LoVo (cell line): ENCODE data around the gene RRBP1.

Source experiments
- DNase-seq: peaks from one replicate; pipeline ENCODE4 v3.0.0-alpha.2; 2016; ENCODE audit warnings: low spot score

Gene RRBP1

GRCh38 chr20:17634661-17635331 is 47.2 kb downstream of the RRBP1 start:
- no peak for DNase-seq

GRCh38 chr20:17633850-17634500 is 48.1 kb downstream of the RRBP1 start:
- DNase-seq, result no peak

- no peak for DNase-seq
Observed at GRCh38 chr20:17633221-17633849, 48.7 kb downstream of the RRBP1 start.

- no peak for DNase-seq
Observed at GRCh38 chr20:17631576-17632319, 50.3 kb downstream of the RRBP1 start.

- DNase-seq, result no peak
Observed at GRCh38 chr20:17630806-17631195, 51.2 kb downstream of the RRBP1 start.

- no peak for DNase-seq
Observed at GRCh38 chr20:17630151-17630805, 51.8 kb downstream of the RRBP1 start.

- DNase-seq, result no peak
Observed at GRCh38 chr20:17629678-17630089, 52.4 kb downstream of the RRBP1 start.

GRCh38 chr20:17629025-17629424 is 53.0 kb downstream of the RRBP1 start:
- no peak for DNase-seq

- no peak for DNase-seq
Observed at GRCh38 chr20:17628101-17628841, 53.8 kb downstream of the RRBP1 start.

- no peak for DNase-seq
Observed at GRCh38 chr20:17627101-17627955, 54.7 kb downstream of the RRBP1 start.

GRCh38 chr20:17626217-17627007 is 55.6 kb downstream of the RRBP1 start:
- DNase-seq, result no peak

- DNase-seq, result no peak
Observed at GRCh38 chr20:17625246-17626051, 56.6 kb downstream of the RRBP1 start.

- no peak for DNase-seq
Observed at GRCh38 chr20:17624551-17625245, 57.3 kb downstream of the RRBP1 start.

- no peak for DNase-seq
Observed at GRCh38 chr20:17624070-17624469, 58.0 kb downstream of the RRBP1 start.

- no peak for DNase-seq
Observed at GRCh38 chr20:17622851-17623508, 59.1 kb downstream of the RRBP1 start.

- DNase-seq, result no peak
Observed at GRCh38 chr20:17622086-17622850, 59.8 kb downstream of the RRBP1 start.
